ENCODE measurements around the gene RABGAP1.

RABGAP1 gene

DNA sequence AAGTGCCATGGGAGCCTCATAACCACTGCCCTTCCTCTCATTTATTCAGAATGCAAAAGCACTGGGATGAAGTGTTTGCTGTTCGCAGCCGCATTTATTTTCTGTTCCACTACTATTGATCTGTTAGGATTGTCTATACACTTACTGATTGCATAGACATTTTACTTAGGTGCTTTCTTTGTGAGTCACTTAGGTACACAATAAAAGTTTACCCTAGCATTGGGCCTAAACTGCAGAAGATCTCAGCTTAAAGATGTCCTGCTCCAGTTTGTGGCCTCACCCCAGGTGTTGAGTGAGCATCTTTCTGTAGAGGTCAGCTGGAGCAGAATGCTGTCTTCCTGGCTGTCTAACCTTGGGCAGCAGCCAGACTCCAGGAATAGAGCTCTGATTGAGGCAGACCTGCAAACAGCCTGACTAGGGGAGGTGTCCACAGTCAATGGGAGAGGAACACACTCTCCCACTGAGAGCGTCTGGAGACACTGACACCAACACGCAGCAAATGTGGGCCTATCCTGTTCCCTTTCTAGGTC, 146.6 kb downstream of the RABGAP1 start:
- no peak for DNase-seq

DNA sequence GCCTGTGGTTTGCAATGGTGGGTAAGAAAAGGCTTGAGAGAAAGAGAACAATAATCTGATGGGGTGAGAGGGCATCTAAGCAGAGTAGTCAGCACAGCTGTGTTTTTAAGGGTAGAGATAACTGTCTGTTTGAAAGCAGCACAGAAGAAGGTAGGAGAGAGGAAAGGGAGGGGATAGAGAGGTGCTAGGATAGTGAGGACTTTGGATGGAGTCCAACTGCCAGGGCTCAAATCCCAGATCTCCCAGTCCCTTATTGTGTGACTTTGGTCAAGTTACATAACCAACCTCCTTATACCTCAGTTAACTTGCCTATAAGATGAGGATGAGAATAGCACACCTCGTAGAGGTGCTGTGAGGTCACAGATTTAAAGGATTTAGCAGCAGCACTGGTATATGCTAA, 148.2 kb downstream of the RABGAP1 start:
- no peak for DNase-seq

DNA sequence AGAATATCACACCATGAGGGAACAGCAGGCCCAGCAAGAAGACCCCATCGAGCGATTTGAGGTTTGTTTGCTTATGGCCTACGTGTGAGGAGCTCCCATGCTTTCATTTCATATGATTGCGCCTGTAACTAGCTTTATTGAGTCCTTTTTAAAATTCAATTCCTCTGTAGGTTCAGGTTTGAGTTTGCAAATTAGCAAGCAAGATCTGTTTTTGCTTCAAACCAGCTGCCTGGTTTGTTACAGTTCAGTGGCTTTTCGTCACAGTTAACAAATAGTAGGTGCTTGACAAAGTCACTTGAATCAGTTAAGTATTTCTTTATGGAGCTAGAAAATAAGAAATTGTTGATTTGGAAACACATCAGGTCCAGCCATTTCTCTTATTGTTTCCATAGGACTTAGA, 149.0 kb downstream of the RABGAP1 start:
- DNase-seq: no peak

DNA sequence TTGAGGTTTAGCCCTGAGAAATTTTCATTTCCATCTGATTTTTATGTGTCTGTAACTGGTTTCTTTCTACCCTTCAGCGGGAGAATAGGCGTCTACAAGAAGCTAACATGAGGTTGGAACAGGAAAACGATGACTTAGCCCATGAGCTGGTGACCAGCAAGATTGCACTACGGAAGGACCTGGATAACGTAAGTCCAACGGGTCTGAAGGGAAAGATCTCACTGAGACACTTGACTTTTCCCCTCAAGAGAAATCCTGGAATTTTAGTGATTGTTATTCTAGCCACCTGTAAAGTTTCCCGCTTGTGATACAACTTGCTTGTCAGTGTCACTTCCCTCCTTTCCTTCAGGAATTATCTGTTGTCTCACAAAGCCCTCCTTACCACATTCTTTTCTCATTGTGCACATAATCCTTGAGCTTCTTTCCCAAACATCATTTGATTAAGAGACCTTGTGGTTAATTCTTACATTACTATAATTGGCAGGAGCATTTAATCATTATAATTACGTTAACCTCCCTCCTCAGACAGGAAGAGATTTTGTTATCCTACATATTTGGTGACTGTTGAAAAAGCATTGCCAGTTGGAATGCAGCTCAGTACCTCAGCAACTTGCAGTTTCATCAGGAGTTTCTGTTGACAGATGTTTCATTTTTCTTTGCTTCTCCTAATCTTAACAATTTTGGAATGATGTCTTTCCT, 149.5 kb downstream of the RABGAP1 start:
- DNase-seq: no peak

DNA sequence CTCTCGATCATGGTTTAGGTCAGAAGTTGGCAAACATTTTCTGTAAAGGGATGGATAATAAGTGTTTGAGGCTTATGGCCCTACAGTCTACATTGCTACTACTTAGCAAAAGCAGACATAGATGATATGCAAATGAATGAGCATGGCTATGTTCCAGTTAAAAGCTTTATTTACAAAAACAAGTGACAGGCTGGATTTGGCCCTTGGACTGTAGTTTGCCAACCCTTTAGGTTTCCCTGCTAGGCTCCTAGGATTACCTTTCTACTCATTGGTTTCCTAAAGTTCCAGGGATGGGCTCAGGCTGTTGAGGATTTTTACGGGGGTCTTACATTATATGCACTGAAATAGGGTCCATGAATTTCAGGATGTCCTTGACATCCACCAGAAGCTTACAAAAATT, 150.1 kb downstream of the RABGAP1 start:
- DNase-seq: no peak

DNA sequence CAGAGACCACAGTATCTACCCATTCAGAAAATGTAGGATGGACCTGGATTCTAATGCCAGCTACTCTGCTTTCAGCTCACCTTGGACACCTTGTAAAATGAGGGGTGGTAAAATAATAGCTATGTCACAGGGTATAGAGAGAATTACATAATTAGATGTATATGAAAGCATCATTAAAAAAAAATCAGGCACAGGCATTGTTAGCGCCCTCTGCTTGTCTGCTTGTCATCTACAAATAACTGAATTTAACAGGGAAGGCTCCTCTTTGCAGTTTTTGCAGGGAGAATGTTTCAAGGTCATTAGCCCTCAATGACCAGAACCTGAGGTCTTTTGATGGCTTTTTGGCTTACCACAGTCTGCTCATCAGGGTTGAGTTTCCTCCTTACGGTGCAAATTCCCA, 150.6 kb downstream of the RABGAP1 start:
- no peak for DNase-seq

DNA sequence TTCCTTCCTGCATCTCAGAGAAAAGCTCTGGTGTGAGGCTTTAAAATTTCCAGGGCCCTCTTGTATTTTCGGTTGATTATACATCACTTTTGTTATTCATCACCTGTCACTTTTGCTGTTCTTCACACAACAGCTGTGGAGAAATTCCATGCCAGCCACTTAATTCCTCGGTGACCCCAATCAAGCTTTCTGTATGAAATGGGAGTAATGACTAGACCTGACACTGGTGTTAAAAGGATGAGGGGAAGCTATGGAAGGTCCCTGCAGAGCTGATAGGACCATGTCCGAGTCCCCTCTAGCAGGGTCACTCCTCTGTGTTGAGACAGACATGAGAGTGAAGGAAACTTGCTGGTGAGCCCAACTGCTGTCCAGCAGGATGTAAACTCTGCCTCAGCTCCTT, 152.3 kb downstream of the RABGAP1 start:
- no peak for DNase-seq

DNA sequence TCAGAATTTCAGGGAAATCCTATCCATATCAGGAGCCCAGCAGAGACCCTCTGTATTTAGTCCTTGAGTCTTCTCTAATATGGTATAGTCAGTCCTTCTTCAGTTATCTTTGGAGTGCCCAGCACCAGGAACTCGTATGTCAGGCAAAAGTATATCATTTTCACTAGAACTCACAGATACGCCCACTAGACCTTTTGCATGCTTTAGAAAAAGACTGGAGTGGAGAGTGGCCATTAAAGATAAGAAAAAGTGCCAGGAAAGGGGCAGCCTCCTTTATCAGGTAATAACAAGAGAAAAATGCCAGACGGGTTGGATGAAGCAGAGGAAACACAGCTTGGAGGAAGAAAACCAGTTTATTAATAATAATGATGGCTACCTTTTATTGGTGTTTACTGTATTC, 156.2 kb downstream of the RABGAP1 start:
- DNase-seq: no peak

DNA sequence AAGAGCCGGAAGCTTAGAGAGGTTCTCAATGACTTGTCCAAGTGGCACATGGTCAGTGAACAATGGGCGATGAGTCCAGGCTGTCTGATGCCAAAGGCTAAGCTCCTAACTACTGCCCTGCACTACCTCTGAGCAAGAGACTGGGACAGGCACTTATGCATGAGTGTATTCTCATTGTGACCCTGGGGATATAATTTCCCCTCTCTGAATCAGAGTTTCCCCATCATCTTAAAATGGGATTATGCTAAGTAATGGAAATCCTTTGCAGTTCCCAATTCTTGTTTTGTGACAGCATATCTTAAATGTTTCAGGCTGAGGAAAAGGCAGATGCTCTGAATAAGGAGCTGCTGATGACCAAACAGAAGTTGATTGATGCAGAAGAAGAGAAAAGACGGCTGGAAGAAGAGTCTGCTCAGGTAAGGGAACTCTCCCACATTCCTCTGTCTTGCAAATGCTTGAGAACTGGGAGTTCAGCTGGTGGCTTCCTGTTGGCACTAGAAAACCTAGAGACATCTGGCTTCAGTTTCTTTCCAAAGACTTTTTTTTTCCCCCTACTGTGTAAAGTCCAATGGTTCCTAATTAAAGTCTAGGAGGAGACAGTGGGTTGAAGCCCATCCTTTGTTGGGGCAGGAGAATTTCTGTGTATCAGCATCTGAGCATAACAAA, 156.7 kb downstream of the RABGAP1 start:
- DNase-seq: no peak

DNA sequence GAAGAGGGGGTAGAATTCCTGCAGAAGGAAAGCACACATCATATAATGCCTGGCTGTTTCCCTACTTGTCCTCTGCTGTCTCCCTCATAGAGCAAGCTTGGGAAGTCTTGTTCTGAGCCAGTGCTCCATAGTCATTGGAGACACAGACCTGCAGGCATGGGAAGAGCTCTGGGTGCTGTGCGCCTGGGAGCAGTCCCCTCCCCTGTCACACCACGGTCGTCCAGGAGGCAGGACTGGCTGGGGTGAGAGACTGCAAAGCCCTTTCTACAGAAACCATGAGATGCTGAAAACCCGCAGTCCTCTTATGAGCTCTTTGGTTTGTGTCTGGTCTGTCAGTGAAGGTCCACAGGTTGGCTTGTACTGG, 157.3 kb downstream of the RABGAP1 start:
- no peak for DNase-seq

DNA sequence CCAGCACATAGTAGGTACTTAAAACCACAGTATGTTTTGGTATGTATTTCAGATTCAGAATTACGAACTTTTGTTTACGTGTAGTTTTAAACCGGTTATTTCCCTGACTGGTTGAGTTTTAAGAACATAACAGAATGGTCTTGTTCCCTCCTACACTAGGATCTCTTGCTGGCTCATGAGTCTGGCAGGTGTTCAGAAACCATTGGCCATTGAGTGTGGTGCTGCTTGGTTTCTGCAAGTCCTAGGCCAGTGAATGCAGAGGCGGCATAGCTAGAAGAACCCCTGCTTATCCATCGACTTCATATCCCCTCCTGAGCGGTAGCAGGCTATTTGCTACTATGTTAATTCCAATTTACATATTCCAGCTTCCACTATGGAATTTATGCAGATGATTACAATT, 158.2 kb downstream of the RABGAP1 start:
- no peak for DNase-seq

DNA sequence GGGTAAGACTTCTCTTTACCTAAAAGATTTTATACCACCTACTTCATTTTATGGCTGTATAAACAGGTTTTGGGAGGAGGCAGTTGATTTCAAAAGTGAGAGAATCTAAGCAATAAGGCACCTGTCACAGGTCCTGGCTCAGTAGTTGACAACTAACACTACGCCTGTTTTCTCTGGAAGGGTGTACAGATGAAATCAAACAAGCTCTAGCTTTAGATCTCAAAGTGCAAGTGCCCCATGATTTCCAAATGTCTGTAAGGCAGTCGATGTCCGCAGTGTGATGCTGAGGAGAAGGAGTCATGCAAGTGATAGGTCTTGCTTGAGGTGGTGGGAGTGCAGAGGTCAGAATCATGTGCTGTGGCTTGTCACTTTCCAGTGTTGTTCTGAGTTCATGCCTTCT, 158.7 kb downstream of the RABGAP1 start:
- DNase-seq: no peak

DNA sequence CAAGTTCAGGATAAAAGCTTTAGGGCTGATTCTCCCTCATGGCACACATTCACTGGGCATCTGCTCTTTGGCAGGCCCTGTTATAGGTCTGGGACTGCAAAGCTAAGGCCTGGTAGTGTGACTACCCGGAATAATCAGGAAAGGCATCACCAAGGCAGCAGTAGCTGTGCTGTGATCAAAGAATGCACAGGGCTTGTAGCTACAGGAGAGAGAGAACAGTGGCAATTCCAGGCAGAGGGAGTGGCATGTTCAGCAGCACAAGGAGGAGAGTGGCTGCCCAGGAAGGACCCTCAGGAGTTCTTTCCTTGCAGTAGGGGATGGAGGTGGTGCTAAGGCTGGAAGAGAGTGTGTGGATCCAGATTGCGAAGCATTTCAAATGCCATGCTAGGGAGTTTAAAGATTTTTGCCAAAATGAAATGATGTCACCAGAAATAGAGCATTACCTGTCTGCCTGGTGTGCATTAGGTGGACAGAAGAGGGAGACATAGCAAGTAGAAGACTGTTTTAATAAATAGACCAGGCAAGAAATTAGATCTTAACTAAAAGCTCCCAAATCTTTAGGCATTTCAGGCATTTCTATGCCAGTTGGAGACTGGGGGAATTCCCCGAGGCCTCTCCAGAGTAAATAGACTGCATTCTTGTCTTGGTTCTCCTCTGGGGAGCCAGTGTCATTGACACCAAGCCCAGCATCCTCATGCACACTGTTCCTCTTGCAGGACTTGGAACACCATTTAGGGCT, 161.7 kb downstream of the RABGAP1 start:
- DNase-seq: no peak

DNA sequence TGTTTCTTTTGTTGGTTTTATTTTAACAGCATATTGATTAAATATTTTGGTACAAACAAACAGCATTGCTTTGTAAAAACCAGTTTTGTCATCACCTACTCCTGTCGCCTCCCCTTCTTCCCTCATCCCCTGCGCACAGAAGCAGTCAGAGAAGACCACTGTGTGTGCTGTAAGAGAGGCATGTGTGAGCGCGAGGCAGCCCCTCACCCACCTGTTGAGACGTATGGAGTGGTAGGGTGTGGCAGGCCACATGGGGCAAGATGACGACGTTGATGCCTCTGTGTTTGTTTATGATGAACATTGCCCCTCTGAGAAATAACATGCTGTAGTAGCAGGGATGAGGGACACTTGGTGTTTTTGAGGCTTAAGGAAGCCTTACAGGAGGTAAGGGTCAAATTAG, 164.0 kb downstream of the RABGAP1 start:
- no peak for DNase-seq

DNA sequence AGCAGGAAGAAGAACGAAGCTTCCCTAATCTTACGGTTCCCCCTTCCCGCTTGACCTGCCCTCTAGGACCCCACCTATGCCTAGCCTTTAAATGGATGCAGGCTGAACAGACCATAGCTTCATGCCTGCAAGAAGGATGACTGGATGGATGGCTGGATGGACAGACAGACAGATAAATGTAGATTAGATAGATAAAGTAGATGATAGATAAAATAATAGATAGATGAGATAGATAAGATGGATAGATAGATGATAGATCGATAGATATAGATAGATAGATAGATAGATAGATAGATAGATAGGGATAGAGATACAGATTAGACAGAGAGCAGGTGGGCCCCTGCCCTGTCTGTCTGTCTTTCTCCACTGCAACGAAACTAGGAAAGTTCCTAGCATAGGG, 164.7 kb downstream of the RABGAP1 start:
- no peak for DNase-seq

DNA sequence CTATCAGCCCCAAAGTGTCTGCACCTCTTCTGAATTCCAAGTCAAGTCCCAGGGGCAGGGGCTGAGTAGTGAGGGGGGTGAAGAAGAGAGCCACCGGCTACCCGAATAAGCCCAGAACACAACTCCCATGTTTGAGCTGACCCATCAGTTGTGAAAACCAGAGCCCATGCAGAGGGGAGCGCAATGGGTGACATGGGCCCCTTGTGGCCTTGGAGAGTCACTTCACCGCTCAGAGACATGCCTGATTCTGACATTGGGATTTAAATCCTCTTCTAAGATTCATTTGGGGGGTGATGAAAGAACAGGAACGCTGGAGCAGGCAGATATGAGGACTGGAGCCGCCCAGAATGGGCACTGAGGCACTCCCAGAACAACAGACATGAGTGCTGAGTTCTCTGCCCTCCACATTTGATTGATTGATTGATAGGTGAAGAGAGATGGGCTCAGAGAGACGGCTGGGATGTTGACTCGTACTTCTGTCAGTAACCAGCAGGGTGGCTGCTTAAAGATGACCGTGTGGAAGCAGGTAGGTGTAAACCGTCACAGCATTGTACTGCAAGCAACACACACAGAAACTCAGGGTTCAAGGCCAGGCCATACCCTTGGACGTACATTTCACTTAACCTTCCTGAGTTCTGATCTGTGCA, 166.9 kb downstream of the RABGAP1 start:
- DNase-seq: no peak

DNA sequence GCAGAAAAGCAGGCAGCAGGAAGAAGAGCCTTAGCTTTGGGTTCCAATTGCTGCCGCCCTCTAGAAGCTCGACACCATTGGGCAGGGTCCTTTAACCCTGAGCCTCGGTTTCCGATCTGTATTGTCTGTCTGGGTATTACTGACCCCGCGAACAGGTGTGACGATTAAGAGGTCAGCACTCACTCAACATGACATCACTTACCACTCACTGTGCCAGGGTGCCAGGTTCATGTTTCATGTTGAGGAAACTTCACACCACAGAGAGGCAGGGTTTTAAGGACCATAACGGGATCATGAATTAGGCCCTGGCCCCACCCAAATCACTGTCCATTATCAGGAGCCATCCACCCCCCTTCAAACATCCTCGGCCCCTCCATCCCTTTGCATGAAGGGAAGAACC, 168.2 kb downstream of the RABGAP1 start:
- no peak for DNase-seq

DNA sequence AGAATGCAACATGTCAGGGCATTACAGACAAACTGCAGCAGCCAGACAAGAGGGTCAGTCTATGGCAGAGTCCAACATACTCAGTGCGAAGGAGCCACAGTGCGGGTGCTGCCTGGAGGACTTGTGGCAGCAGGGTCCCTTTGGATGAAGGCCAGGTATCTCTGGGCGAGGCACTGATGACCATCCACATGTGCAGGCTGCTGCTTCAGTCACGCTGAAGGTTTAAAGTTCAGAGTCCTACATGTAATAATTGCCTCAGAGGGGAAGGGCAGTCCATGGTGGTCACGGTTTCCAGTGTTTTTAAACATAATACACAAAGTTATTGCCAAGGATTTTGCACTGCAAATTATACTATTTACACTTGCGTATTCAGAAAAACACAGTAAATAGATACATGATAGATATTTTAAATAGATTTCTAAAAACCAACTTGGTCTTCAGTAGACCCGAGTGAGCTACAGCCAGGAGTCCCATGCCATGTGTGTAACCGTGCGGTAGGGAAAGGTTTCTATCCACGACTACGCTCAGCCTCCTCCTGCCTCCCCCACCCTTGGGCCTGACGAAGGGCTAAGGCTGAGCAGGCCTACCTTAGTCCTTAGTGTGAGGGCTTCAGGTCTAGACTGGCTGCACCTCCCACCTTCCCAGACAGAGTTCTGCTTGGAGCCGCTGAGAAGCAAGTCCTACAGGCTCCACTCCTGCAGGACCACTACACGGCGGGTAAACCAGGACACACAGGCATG, 168.9 kb downstream of the RABGAP1 start:
- DNase-seq: no peak

DNA sequence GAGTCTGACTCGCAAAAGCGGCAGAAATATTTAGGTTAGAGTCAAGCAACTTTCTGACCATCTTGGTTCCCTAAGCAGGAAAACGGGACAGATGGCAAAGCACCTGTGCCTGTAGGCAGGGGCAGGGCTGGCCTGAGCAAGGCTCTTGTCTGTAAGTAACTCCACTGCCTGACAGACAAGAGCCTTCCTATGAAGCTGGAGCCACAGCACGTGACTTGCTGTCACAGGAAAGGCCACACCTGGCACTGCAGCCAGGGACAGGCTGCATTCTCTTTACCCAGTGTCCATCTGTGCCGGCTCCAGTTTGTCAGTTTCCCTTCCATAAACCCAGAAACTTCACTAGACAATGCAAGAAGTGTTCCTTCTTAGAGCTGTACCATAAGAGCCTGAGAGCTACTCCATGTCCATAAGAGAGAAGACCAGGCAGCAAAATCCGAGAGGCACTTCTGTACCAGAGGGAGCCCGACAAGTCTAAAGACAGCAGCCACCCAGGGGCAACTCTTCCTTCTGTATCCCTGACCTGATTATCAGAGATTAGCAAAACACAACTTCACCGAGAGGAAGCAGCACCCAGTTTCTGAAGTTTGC, 170.7 kb downstream of the RABGAP1 start:
- DNase-seq: no peak

DNA sequence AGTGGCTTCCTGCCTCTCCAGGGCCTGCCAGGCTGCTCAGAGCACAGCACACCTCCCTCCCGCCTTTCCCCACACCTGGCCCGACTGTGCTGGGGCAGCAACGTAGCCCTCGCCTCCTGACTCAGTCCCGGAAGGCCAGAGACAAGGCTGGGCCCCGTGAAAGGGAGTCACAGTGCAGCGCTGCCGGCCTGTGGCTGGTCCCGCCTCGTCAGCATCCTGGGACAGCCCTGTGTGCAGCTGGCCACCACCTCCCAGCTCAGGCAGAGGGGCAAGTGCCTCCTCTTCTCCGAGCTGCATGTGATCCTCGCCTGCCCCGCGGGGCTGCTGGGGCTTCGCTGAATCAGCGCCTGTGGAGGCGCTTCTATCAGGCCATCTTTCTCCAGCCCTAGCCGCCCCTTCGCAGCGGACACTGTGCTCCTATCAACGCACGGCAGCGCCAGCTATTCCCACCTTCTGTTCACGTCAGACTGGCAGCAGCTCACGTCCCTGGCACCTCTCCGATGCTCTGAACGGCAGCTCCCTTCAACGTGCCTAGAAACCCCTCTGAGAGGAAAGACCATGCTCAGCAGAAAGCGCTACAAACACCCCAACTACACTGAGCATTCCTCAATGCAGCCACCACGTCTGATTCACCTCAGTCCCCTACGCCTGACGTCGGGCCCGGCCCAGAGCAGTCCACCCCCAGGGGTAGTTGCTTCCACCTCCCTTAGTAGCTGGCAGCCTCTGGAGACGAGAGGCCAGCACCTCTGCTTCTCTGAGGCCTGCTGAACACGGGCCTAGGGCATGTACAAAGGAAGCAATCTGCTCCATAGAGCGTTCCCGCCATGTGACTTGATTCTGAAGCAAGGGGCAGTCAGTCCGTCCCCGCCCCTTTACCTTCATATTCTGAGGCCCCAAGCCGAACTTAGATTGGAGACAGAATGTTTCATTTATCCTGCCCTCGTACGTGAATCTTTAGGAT, 171.5 kb downstream of the RABGAP1 start:
- DNase-seq: no peak

DNA sequence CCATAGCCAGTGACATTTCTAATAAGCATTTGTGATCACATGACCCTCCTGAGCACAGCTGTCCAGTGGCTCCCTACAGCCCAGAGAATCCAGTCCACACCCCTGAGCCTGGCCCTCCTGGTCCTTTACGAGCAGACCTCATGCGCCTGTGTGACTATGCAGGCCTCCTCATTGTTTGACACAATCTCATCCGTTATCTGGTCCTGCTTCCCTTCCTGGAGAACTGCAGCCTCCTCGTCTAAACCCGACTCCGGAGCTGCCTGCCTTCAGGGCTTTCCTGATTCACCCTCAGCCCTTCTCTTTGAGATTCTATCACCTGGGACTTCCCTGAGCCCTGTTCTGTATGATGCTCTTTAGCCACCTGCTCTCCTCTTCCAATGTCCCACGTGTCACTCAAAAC, 172.4 kb downstream of the RABGAP1 start:
- DNase-seq: no peak

Data from NCI-H1436 (cell line).